ENCODE results near the gene SLC13A2. TPM values are rescaled to one million over a fixed set of nuclear protein-coding genes. Genes with fewer than 3 reads are reported as not detected.

The SLC13A2 gene
- total RNA-seq, 6 donors from 2014 or later: 0.10 to 0.61 (median 0.14) TPM; not detected in 3

GRCh38 chr17:28470914-28471366 is 2.5 kb upstream of the SLC13A2 start:
- H3K4me1 ChIP-seq: peaks cover 6 to 17% (median 14%) of the 10 kb centered on the region in 4 donors
- H3K36me3 ChIP-seq: no peaks in the 10 kb centered on the region
- TF ChIP-seq EP300 (IDR thresholded peaks at IDR 0.05) (no peak), CTCF (IDR thresholded peaks at IDR 0.05) (no peak), POLR2AphosphoS5 (IDR thresholded peaks at IDR 0.05) (no peak), POLR2A (IDR thresholded peaks at IDR 0.05) (no peak)
- H3K27ac ChIP-seq: no peak overlapping the region
- WGBS, 2 donors: 59 to 69% methylated on average over 3 of the region's 3 CpGs
- no peak overlapping the region for H3K4me3 ChIP-seq
- ATAC-seq (ENCODE audit: low FRiP score in 2 of 2) (no peak), DNase-seq (no peak)
- no peaks in the 10 kb centered on the region for H3K9me3 ChIP-seq
- H3K27me3 ChIP-seq: no peaks in the 10 kb centered on the region

- H3K27me3 ChIP-seq: no peaks in the 10 kb centered on the region
- no peak overlapping the region for H3K4me3 ChIP-seq
- peaks cover under 1 to 9% (median 6%) of the 10 kb centered on the region in 4 donors for H3K4me1 ChIP-seq
- H3K36me3 ChIP-seq: no peaks in the 10 kb centered on the region
- no peaks in the 10 kb centered on the region for H3K9me3 ChIP-seq
- ATAC-seq (ENCODE audit: low FRiP score in 2 of 2) (no peak), DNase-seq (no peak)
- no peak overlapping the region for H3K27ac ChIP-seq
- TF ChIP-seq POLR2AphosphoS5 (IDR thresholded peaks at IDR 0.05): no peak
- TF ChIP-seq POLR2A (IDR thresholded peaks at IDR 0.05): no peak
- TF ChIP-seq CTCF (IDR thresholded peaks at IDR 0.05): no peak
- TF ChIP-seq EP300 (IDR thresholded peaks at IDR 0.05): no peak
- WGBS, 2 donors: 77 to 84% methylated on average over 11 to 15 of the region's 15 CpGs
Observed at GRCh38 chr17:28471531-28472342, 1.7 kb upstream of the SLC13A2 start.

DNA sequence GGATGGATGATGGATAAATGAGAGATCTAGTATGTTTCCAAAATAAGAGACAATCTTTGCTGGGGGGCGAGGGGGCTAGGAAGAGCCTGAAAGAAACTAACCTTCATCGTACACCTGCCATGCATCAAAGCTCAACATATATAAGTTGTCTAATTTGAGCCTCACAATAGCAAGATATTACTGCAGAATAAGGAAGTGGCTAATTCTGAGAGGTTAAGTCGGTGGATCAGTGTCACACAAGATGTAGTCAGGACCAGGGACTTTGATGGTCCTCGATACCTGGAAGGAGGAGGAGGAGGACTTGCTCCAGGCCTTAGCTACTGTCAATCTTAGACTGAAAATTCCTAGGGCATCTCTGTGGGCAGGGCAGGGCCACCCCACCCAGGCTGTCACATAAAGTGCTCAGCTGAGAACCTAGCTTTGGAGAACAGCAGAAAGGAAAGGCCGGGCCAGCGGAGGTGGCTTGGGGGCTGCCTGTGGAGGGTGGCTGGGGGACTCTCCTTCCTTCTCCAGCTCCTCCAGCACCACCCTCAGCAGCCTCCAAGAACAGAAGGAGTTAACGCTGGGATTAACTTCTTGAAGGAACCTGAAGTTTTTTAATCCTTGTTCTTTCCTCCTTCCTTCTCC is 460 bp upstream of the SLC13A2 start:
- Histone ChIP-seq H3K27me3 (no peaks in the 10 kb centered on the region), H3K4me3 (no peak overlapping the region), H3K4me1 (peaks cover 0 to 6% (median 2%) of the 10 kb centered on the region in 4 donors), H3K27ac (no peak overlapping the region), H3K9me3 (no peaks in the 10 kb centered on the region), H3K36me3 (no peaks in the 10 kb centered on the region)
- DNase-seq (no peak), ATAC-seq (ENCODE audit: low FRiP score in 2 of 2) (no peak)
- TF ChIP-seq POLR2AphosphoS5 (IDR thresholded peaks at IDR 0.05) (no peak), POLR2A (IDR thresholded peaks at IDR 0.05) (no peak), EP300 (IDR thresholded peaks at IDR 0.05) (no peak), CTCF (IDR thresholded peaks at IDR 0.05) (no peak)
- WGBS, 2 donors: 77 to 82% methylated on average over 7 of the region's 7 CpGs

GRCh38 chr17:28474111-28474531 is 677 bp downstream of the SLC13A2 start:
- ATAC-seq (ENCODE audit: low FRiP score in 2 of 2) (no peak), DNase-seq (no peak)
- no peaks in the 10 kb centered on the region for H3K27me3 ChIP-seq
- H3K36me3 ChIP-seq: no peaks in the 10 kb centered on the region
- WGBS, 2 donors: 89 to 91% methylated on average over 7 of the region's 7 CpGs
- no peak overlapping the region for H3K27ac ChIP-seq
- no peak overlapping the region for H3K4me3 ChIP-seq
- H3K9me3 ChIP-seq: no peaks in the 10 kb centered on the region
- TF ChIP-seq POLR2A (IDR thresholded peaks at IDR 0.05) (no peak), CTCF (IDR thresholded peaks at IDR 0.05) (no peak), EP300 (IDR thresholded peaks at IDR 0.05) (no peak), POLR2AphosphoS5 (IDR thresholded peaks at IDR 0.05) (no peak)
- peaks cover 0 to 5% (median 2%) of the 10 kb centered on the region in 4 donors for H3K4me1 ChIP-seq

Measured in upper lobe of left lung (tissue), 6 donors.